SU-DHL-6 (cell line): ENCODE results near the gene SLC9A9.

Source experiments
- H2AFZ ChIP-seq: fragments of 200-600 bp; sonication (generic); 2 replicates; pipeline ENCODE4 v1.6.1; 2014; ENCODE audit warnings: low read depth, mild to moderate bottlenecking, moderate library complexity, mixed read lengths, antibody characterized with exemption, low read length; ENCODE audit not compliant: severe bottlenecking
- H3F3A ChIP-seq: fragments of 200-600 bp; shearing (Covaris generic); 2 replicates; pipeline ENCODE4 v1.6.0; 2016; ENCODE audit warnings: antibody characterized with exemption, mild to moderate bottlenecking; ENCODE audit not compliant: insufficient read depth
- H3K27ac ChIP-seq: fragments of 200-600 bp; sonication (generic); 2 replicates; pipeline ENCODE4 v1.5.1; 2016; ENCODE audit warnings: low read depth, mild to moderate bottlenecking, low read length, moderate library complexity, mixed read lengths
- H3K27me3 ChIP-seq: fragments of 200-600 bp; sonication (generic), shearing (Covaris generic); 2 replicates; pipeline ENCODE4 v1.6.0; 2014; ENCODE audit warnings: mild to moderate bottlenecking, low read length
- H3K36me3 ChIP-seq: fragments of 200-600 bp; sonication (generic); 2 replicates; pipeline ENCODE4 v1.6.1; 2014; ENCODE audit warnings: mild to moderate bottlenecking, low read length, mixed read lengths
- H3K4me2 ChIP-seq: fragments of 300-600, 200-600 bp; shearing (Covaris generic), sonication (generic); 2 replicates; pipeline ENCODE4 v1.6.0; 2014; ENCODE audit warnings: low read length, low read depth, mild to moderate bottlenecking; ENCODE audit not compliant: poor library complexity, severe bottlenecking
- H3K4me3 ChIP-seq: fragments of 200-600 bp; sonication (generic); 2 replicates; pipeline ENCODE4 v1.5.1; 2014; ENCODE audit warnings: antibody characterized with exemption, low read length, mild to moderate bottlenecking, mixed read lengths; ENCODE audit not compliant: insufficient read depth, poor library complexity, severe bottlenecking
- H3K79me2 ChIP-seq: fragments of 200-600 bp; sonication (generic); 2 replicates; pipeline ENCODE4 v1.6.1; 2014; ENCODE audit warnings: mild to moderate bottlenecking, low read length, moderate library complexity; ENCODE audit not compliant: insufficient read depth
- H3K9ac ChIP-seq: fragments of 200-600 bp; sonication (generic); 2 replicates; pipeline ENCODE4 v1.7.0; 2014; ENCODE audit warnings: mild to moderate bottlenecking, low read length
- H3K9me2 ChIP-seq: fragments of 200-600 bp; sonication (generic); replicated peaks from 2 replicates; pipeline ENCODE4 v1.6.1; 2014; ENCODE audit warnings: low read length; ENCODE audit not compliant: insufficient read depth
- H3K9me3 ChIP-seq: fragments of 200-600 bp; sonication (generic); 2 replicates; pipeline ENCODE4 v1.6.1; 2014; ENCODE audit warnings: low read length, mixed read lengths; ENCODE audit not compliant: insufficient read depth
- H4K20me1 ChIP-seq: fragments of 200-600 bp; sonication (generic); 2 replicates; pipeline ENCODE4 v1.6.1; 2014; ENCODE audit warnings: low read depth, mild to moderate bottlenecking, antibody characterized with exemption, low read length, moderate library complexity, mixed read lengths
- CTCF ChIP-seq: fragments of 200-600 bp; sonication (generic); IDR thresholded peaks from one replicate; pipeline ENCODE4 v1.5.1; 2017; ENCODE audit warnings: antibody characterized with exemption, mild to moderate bottlenecking, low read length, moderate library complexity; ENCODE audit not compliant: insufficient read depth, poor library complexity, severe bottlenecking
- EZH2phosphoT487 ChIP-seq: fragments of 200-600 bp; sonication (generic), shearing (Covaris generic); conservative IDR thresholded peaks from 2 replicates; pipeline ENCODE4 v1.6.1; 2018; ENCODE audit warnings: mild to moderate bottlenecking, antibody characterized with exemption, low read length, moderate library complexity, mixed read lengths

SLC9A9 gene

GRCh38 chr3:143654906-143655305 lies 193.4 kb downstream of the SLC9A9 start:
- Histone ChIP-seq H3K9ac (no peak overlapping the region), H3K4me3 (no peak overlapping the region), H2AFZ (no peak overlapping the region), H3K27me3 (no peaks in the 10 kb centered on the region), H3K4me2 (no peak overlapping the region), H3K27ac (no peak overlapping the region), H3F3A (no peaks in the 10 kb centered on the region), H3K9me2 (no peaks in the 10 kb centered on the region), H3K79me2 (no peaks in the 10 kb centered on the region), H3K9me3 (no peaks in the 10 kb centered on the region), H3K36me3 (no peaks in the 10 kb centered on the region), H4K20me1 (no peaks in the 10 kb centered on the region)
- TF ChIP-seq EZH2phosphoT487 (no peak), CTCF (no peak)

- Histone ChIP-seq H3K79me2 (no peaks in the 10 kb centered on the region), H3K36me3 (no peaks in the 10 kb centered on the region), H3K9ac (no peak overlapping the region), H3K9me3 (no peaks in the 10 kb centered on the region), H2AFZ (no peak overlapping the region), H4K20me1 (no peaks in the 10 kb centered on the region), H3K9me2 (no peaks in the 10 kb centered on the region), H3F3A (no peaks in the 10 kb centered on the region), H3K4me2 (no peak overlapping the region), H3K27ac (no peak overlapping the region), H3K4me3 (no peak overlapping the region), H3K27me3 (no peaks in the 10 kb centered on the region)
- no peak for TF ChIP-seq CTCF
- TF ChIP-seq EZH2phosphoT487, result no peak
These were observed 194.3 kb downstream of the SLC9A9 start for GRCh38 chr3:143653935-143654334.

GRCh38 chr3:143653493-143653892 lies 194.8 kb downstream of the SLC9A9 start:
- Histone ChIP-seq H3K27me3 (no peaks in the 10 kb centered on the region), H3K27ac (no peak overlapping the region), H3K9me3 (no peaks in the 10 kb centered on the region), H4K20me1 (no peaks in the 10 kb centered on the region), H3K36me3 (no peaks in the 10 kb centered on the region), H3K4me3 (no peak overlapping the region), H3K9me2 (no peaks in the 10 kb centered on the region), H2AFZ (no peak overlapping the region), H3K9ac (no peak overlapping the region), H3F3A (no peaks in the 10 kb centered on the region), H3K79me2 (no peaks in the 10 kb centered on the region), H3K4me2 (no peak overlapping the region)
- TF ChIP-seq EZH2phosphoT487 (no peak), CTCF (no peak)
